HG02623 (cell line): ENCODE data around the gene TIGIT.
"Not testable (repeated sequence)": the region's sequence is repeated elsewhere in the genome, so short reads cannot be mapped to it uniquely, and the experiment has no call there.

Experiments
- ATAC-seq: cut with Tn5 transposase; IDR thresholded peaks from one replicate; pipeline ENCODE4 v1.9.1; 2021; ENCODE audit warnings: moderate library complexity; ENCODE audit not compliant: unreplicated experiment

TIGIT gene

GRCh38 chr3:114293838-114294535, at the start of gene TIGIT:
Gene TIGIT (plus strand): TSS chr3:114294028. CDS start chr3:114294062, 34 bp downstream.
- ATAC-seq, result no peak

DNA sequence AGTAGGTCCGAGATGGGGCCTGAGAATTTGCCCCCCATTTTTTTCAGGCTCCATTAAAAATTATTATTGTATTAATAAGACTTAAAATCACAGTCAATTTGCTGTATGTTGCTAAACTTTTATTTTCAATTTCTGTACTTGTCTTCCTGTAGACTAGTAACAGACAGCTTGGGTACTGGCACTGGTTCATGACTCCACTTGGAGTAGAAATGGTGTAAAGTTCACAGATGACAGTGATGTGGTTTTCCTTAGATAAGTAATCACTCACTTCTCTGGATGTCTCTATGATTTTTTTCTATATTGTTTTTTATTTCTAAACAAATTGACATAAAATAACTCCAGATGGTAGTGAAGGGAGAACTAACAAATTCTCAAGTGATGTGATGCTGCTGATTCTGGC, 40.9 kb upstream of the TIGIT start:
- ATAC-seq, result no peak

DNA sequence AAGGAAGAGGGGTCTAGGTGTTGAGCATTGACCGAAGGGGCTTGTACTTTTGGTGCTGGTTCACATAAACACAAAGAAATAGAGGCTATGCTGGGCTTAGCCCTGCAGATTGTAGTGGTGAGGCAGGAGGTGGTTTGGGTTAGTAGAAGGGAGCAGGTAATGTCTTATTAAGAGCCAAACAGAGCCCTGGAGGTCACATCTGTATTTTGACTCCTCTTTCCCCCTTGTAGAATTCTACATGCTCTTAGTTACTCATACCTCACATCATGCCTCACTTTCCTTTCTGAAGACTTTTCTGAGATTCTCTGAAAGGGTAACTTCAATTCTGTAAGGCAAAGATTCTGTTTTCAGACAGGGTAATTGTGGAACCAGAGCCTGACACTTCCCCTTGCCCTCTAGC, 40.3 kb upstream of the TIGIT start:
- ATAC-seq, result no peak

DNA sequence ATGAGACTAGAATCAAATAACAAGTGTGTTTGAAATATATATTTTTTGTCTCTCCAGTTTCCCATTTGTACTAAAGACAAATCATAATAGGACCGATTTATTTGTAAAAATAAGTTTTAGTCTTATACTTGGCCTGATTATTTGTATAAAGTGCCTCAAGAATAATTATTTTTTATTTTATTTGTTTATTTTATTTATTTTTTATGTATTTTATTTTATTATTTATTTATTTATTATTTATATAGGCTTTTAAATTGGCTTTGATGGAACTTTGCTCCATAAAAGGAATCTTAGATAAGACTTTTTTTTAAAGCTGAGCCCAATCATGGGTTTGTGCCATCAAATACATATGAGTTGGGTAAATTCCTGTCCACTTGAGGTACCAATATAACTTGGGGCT, 34.3 kb upstream of the TIGIT start:
- no peak for ATAC-seq

GRCh38 chr3:114260152-114260551, 33.7 kb upstream of the TIGIT start:
- ATAC-seq, result no peak

GRCh38 chr3:114270019-114270418, 23.8 kb upstream of the TIGIT start:
- no peak for ATAC-seq

DNA sequence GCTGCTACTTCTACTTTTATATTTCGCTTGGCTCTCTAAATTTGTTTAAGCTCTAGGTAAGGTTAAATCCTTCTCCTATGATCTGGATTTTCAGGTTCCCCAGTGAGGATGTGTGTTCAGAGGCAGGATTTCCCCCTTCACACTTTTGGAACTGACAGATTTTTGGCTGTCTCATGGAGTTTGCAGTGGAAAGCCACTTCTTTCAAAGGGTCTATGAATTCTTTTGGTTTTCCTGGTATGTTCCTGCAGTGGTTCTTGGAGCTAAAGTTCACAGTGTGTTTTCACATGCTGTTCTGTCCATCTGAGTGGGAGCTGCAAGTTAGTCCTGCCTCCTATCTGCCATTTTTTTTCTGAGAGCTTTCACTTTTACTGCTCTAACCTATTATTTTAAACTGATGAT, 21.6 kb upstream of the TIGIT start:
- ATAC-seq, result no peak

DNA sequence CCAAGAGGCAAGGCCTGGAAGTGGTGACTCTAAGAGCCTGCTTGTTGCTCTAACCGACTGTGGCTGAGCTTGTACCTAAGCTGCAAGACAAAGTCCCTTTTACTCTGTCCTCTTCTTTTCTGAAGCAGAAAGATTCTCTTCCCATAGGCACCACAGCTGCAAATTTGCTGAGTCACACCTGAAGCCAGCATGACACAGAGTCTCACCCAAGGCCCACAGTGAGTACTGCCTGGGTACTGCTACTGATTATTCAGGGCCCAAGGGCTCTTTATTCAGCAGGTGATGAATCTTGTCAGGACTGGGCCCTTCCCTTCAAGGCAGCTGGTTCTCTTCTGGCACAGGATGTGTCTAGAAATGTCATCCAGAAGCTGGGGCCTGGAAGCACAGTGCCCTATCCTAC, 18.9 kb upstream of the TIGIT start:
- no peak for ATAC-seq

DNA sequence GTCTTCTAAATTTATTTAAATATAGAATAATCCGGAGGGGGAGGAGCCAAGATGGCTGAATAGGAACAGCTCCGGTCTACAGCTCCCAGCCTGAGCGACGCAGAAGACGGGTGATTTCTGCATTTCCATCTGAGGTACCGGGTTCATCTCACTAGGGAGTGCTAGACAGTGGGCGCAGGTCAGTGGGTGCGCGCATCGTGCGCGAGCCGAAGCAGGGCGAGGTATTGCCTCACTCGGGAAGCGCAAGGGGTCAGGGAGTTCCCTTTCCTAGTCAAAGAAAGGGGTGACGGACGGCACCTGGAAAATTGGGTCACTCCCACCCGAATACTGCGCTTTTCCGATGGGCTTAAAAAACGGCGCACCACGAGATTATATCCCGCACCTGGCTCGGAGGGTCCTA, 17.0 kb upstream of the TIGIT start:
- ATAC-seq, result not testable (repeated sequence)

GRCh38 chr3:114284644-114285043, 9.2 kb upstream of the TIGIT start:
- no peak for ATAC-seq

DNA sequence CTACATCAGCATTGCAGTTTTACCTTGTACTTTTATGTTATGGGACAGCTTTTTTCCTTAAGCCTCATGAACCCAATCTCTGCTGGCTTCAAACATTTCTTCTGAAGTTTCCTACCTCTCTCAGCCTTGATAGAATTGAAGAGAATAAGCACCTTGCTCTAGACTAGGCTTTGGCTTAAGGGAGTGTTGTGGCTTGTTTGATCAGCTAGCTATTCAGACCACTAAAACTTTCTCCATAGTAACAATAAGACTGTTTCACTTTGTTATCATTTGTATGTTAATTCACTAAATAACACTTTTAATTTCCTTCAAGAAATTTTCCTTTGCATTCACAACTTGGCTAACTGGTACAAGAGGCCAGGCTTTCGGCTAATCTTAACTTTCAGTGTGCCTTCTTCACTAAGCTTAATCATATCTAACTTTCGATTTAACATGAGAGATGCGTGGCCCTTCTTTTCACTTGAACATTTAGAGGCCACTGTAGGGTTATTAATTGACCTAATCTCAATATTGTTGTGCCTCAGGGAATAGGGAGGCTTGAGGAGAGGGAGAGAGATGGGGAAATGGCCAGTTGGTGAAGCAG, 8.1 kb upstream of the TIGIT start:
- ATAC-seq, result no peak

- ATAC-seq, result no peak
Measured at GRCh38 chr3:114286266-114286665, 7.6 kb upstream of the TIGIT start.

GRCh38 chr3:114290911-114291901, 2.6 kb upstream of the TIGIT start:
- ATAC-seq, result peak; percentile 90

GRCh38 chr3:114294940-114295480, 1.2 kb downstream of the TIGIT start:
- ATAC-seq, result no peak

GRCh38 chr3:114295946-114296345, 2.1 kb downstream of the TIGIT start:
- no peak for ATAC-seq

GRCh38 chr3:114299421-114299820, 5.6 kb downstream of the TIGIT start:
- no peak for ATAC-seq

GRCh38 chr3:114299941-114300624, 6.3 kb downstream of the TIGIT start:
- ATAC-seq, result no peak

DNA sequence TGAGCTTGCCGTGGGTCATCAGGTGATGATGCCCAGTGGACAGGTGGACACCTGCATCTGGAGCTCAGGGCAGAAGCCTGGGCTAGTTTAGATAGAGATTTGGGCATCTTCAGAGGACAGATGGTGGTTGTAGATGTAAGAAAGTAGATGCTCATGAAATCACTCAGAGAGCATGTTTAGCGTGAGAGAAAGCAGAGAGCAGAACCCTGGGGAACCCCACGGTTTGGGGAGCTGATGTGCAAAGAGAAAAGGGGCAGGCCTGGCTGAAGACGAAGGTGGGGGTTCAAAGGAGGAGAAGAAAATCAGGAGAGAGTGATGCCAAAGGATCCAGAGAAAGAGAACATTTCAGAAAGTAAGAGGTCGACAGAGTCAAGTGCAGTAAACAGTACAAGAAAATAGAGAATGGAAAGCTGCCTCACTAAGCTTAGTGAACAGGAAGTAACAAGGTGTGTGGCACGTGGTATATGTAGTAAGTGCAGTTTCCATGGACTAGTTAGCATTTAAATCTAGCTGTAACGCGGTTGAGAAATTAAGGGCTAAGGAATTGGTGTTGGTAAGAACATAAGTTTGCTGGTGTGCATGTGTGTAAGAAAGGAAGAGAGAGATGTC, 13.5 kb downstream of the TIGIT start:
- no peak for ATAC-seq

- ATAC-seq, result no peak
Measured at GRCh38 chr3:114307832-114308231, 14.0 kb downstream of the TIGIT start.

DNA sequence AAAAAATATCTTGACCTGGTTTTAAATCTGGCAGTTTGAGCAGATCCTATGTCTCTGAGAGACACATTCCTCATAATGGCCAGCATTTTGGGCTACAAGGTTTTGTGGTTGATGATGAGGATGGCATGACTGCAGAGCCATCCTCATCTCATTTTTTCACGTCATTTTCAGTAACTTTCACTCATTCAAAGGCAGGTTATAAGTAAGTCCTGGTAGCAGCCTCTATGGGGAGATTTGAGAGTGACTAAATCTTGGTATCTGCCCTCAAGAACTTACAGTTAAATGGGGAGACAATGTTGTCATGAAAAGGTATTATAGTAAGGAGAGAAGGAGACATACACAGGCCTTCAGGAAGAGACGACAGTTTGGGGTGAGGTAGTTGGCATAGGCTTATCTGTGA, 14.5 kb downstream of the TIGIT start:
- peak; percentile 9 for ATAC-seq
